DND-41 (cell line): ENCODE results near the gene CNNM3.

Experiments used
- EZH2 ChIP-seq: IDR thresholded peaks from 3 replicates; pipeline ENCODE4 v1.6.1; 2012; ENCODE audit warnings: borderline replicate concordance, low read depth, mild to moderate bottlenecking, moderate library complexity, low read length, inconsistent platforms; ENCODE audit not compliant: severe bottlenecking
- TF ChIP-seq, protein P1 (sequence below): IDR thresholded peaks from 2 replicates; pipeline ENCODE4 v1.5.1; 2012; ENCODE audit warnings: borderline replicate concordance, low read length, moderate library complexity, mild to moderate bottlenecking; ENCODE audit not compliant: poor library complexity, severe bottlenecking; ENCODE audit errors: extremely low read depth

DNA sequence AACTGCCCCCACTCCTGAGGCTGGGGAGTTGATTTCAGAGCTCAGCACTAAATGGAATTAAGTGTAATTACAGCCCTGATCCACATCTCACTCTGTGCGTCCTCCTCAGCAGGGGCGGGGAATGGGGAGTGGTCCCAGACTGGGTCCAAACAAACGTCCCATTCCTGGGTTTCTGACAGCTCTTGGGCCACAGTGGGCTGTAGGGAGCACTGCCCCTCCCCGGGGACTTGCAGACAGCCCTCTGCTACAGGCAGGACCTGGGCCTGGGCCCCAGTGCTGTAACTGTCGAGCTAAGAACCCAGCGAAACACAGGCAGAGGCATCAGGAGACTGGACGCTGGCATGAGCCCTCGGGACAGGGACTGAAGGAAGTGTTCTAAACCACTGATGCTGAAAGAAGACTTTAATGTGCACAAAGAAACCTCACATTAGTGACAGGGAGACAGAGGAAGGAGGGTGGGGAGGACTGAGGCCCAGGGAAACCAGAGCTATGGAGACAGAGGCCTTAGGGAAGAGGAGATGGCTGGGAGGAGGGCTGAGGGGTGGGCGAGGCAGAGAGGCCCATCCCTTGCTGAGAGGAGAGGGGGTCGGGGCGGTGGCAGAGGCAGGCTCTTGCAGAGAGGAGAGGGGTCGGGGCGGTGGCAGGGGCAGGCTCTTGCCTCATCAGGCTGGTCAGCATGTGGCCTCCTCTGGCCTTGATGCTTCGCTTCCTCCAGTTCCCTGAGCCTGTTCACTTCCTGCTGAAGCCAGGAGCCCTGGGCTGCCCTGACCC is 59.6 kb downstream of the CNNM3 start:
- TF ChIP-seq, protein P1, sequence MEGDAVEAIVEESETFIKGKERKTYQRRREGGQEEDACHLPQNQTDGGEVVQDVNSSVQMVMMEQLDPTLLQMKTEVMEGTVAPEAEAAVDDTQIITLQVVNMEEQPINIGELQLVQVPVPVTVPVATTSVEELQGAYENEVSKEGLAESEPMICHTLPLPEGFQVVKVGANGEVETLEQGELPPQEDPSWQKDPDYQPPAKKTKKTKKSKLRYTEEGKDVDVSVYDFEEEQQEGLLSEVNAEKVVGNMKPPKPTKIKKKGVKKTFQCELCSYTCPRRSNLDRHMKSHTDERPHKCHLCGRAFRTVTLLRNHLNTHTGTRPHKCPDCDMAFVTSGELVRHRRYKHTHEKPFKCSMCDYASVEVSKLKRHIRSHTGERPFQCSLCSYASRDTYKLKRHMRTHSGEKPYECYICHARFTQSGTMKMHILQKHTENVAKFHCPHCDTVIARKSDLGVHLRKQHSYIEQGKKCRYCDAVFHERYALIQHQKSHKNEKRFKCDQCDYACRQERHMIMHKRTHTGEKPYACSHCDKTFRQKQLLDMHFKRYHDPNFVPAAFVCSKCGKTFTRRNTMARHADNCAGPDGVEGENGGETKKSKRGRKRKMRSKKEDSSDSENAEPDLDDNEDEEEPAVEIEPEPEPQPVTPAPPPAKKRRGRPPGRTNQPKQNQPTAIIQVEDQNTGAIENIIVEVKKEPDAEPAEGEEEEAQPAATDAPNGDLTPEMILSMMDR, result no peak
- TF ChIP-seq EZH2, result no peak
